CD8-positive, alpha-beta memory T cell (primary cell): ENCODE measurements around the gene OR2H1. TPM values are rescaled to one million over a fixed set of nuclear protein-coding genes. Genes with fewer than 3 reads are reported as not detected.

ENCODE experiments used
- CTCF ChIA-PET: fragments of 350-600 bp; sonication (Branson Sonifier 250); formaldehyde crosslinking; loops from one replicate; lab custom pipeline; 2021; ENCODE audit warnings: antibody characterized with exemption; lab: Charles Lee
- POLR2A ChIA-PET: fragments of 350-600 bp; sonication (Branson Sonifier 250); formaldehyde crosslinking; loops from one replicate; lab custom pipeline; 2021; ENCODE audit warnings: antibody characterized with exemption; lab: Charles Lee
- DNase-seq, 5 donors: peaks; one replicate each; pipeline versions ENCODE4 v3.0.0 to v3.0.0-alpha.2; 2020 to 2022; ENCODE audit warnings: mixed read lengths in 1 of 5
- H3K27ac ChIP-seq: one replicate; pipeline ENCODE4 v1.7.0; 2013; ENCODE audit warnings: low read depth, mild to moderate bottlenecking, low read length, moderate library complexity
- H3K27me3 ChIP-seq: 2 replicates; pipeline ENCODE4 v1.7.0; 2013; ENCODE audit warnings: low read length, mild to moderate bottlenecking; ENCODE audit not compliant: insufficient read depth, poor library complexity, severe bottlenecking
- H3K36me3 ChIP-seq: 2 replicates; pipeline ENCODE4 v1.7.0; 2013; ENCODE audit warnings: mild to moderate bottlenecking, low read length, moderate library complexity; ENCODE audit not compliant: insufficient read depth
- H3K4me1 ChIP-seq: 2 replicates; pipeline ENCODE4 v1.7.0; 2013; ENCODE audit warnings: mild to moderate bottlenecking, low read length, moderate library complexity; ENCODE audit not compliant: insufficient read depth
- H3K4me3 ChIP-seq: 2 replicates; pipeline ENCODE4 v1.7.0; 2013; ENCODE audit warnings: mild to moderate bottlenecking, low read length
- H3K9me3 ChIP-seq: 2 replicates; pipeline ENCODE4 v1.7.0; 2013; ENCODE audit warnings: mild to moderate bottlenecking, low read length
- H3K27ac Mint-ChIP-seq, 8 donors: one replicate each; pipeline ENCODE4 v1.8.0; 2020 to 2021; ENCODE audit warnings: mixed read lengths in 8 of 8, mild to moderate bottlenecking in 6 of 8, inconsistent platforms in 3 of 8, moderate library complexity in 3 of 8
- H3K27me3 Mint-ChIP-seq, 2 donors: one replicate each; pipeline ENCODE4 v1.8.0; 2020 to 2021; ENCODE audit warnings: mixed read lengths in 2 of 2, mild to moderate bottlenecking in 1 of 2, moderate library complexity in 1 of 2
- H3K36me3 Mint-ChIP-seq, 3 donors: one replicate each; pipeline ENCODE4 v1.8.0; 2020 to 2021; ENCODE audit warnings: mixed read lengths in 3 of 3, inconsistent platforms in 1 of 3, mild to moderate bottlenecking in 1 of 3
- H3K4me1 Mint-ChIP-seq, 3 donors: one replicate each; pipeline ENCODE4 v1.8.0; 2020 to 2021; ENCODE audit warnings: mixed read lengths in 3 of 3, inconsistent platforms in 1 of 3, mild to moderate bottlenecking in 1 of 3
- H3K4me3 Mint-ChIP-seq, 7 donors: one replicate each; pipeline ENCODE4 v1.8.0; 2020 to 2021; ENCODE audit warnings: mixed read lengths in 7 of 7, mild to moderate bottlenecking in 6 of 7, moderate library complexity in 4 of 7, inconsistent platforms in 2 of 7
- H3K9me3 Mint-ChIP-seq, 5 donors: one replicate each; pipeline ENCODE4 v1.8.0; 2020 to 2022; ENCODE audit warnings: mixed read lengths in 5 of 5, mild to moderate bottlenecking in 3 of 5, moderate library complexity in 2 of 5, inconsistent platforms in 1 of 5
- polyA plus RNA-seq: library from polyadenylated mRNA; unstranded; fragments of 300-500 nt; fragmentation: Illumina TruSeq; gene quantifications from one replicate; pipeline ENCODE4 v1.2.3, GENCODE V29; 2021
- total RNA-seq, 2 experiments: library from RNA; stranded (reverse); gene quantifications; one replicate each; pipeline ENCODE4 v1.2.3, GENCODE V29; 2021

Gene OR2H1
- total and polyA plus RNA-seq, 3 experiments from 2014 or later = not detected

DNA sequence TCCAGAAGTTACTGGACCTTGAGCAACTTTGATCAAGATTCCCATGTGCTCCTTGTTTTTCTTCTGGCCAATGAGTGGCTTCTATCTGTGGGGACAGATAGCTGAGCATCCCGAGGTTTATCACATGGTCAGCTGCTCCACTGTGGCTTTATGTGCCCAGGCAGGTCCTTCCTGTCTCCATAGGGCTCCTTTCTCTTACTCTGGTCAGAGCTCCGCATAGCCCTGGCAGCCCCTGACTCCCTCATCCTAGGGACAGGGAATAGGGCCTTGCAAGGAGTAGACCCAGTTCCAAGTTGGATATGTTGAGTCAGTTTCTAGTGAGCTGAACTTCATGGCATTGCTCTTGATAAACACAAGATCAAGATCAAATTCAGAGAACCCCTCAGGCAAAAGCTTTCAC is 37.2 kb downstream of the OR2H1 start:
- Histone ChIP-seq H3K9me3 (no peaks in the 10 kb centered on the region), H3K27me3 (peaks cover 4% of the 10 kb centered on the region), H3K4me3 (no peak overlapping the region), H3K27ac (no peak overlapping the region), H3K36me3 (no peaks in the 10 kb centered on the region), H3K4me1 (no peaks in the 10 kb centered on the region)
- Mint-ChIP-seq H3K4me3 (no peak overlapping the region), H3K36me3 (peaks cover 0 to 2% (median 0%) of the 10 kb centered on the region in 3 donors), H3K27me3 (peaks cover 5 to 44% of the 10 kb centered on the region in 2 donors), H3K4me1 (no peaks in the 10 kb centered on the region), H3K27ac (no peak overlapping the region), H3K9me3 (no peaks in the 10 kb centered on the region)
- ChIA-PET POLR2A (no interaction called here), CTCF (no interaction called here)
- DNase-seq = no peak

DNA sequence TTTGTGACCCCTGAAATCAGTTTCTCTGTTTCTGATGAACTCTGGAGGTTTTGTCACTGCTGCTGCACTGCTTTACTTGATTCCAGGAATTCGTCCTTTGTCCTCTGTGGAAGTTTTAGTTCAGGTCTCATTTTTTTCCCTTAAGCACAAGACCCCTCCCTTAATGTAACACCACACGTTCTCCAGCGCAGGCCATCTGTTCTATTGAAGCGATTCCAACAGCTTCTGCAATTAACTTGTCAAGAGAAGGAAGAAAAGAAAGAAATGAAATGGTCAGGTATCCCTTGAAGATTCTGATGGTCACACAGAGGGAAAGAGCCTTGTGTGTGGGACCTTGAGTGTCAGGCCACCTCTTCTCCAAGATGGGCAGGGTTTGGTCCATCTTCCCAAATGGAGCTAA is 38.6 kb downstream of the OR2H1 start:
- no peak overlapping the region for H3K27ac ChIP-seq
- H3K27ac Mint-ChIP-seq = peak overlapping the region in 1 of 8 donors; percentile 64
- H3K27me3 Mint-ChIP-seq = peaks cover 5 to 45% of the 10 kb centered on the region in 2 donors
- H3K36me3 Mint-ChIP-seq = peaks cover 0 to 2% (median 0%) of the 10 kb centered on the region in 3 donors
- H3K27me3 ChIP-seq = peaks cover 4% of the 10 kb centered on the region
- H3K4me3 Mint-ChIP-seq = no peak overlapping the region
- no peaks in the 10 kb centered on the region for H3K9me3 Mint-ChIP-seq
- H3K4me3 ChIP-seq = no peak overlapping the region
- CTCF ChIA-PET = no interaction called here
- no peaks in the 10 kb centered on the region for H3K4me1 Mint-ChIP-seq
- no peaks in the 10 kb centered on the region for H3K9me3 ChIP-seq
- POLR2A ChIA-PET = no interaction called here
- no peaks in the 10 kb centered on the region for H3K36me3 ChIP-seq
- no peak for DNase-seq
- H3K4me1 ChIP-seq = no peaks in the 10 kb centered on the region

GRCh38 chr6:29496961-29497360 is 40.0 kb downstream of the OR2H1 start:
- Mint-ChIP-seq H3K4me3 (no peak overlapping the region), H3K27ac (no peak overlapping the region), H3K36me3 (peaks cover 0 to 2% (median 0%) of the 10 kb centered on the region in 3 donors), H3K4me1 (no peaks in the 10 kb centered on the region), H3K9me3 (no peaks in the 10 kb centered on the region), H3K27me3 (peaks cover 8 to 49% of the 10 kb centered on the region in 2 donors)
- no peak overlapping the region for H3K4me3 ChIP-seq
- H3K27ac ChIP-seq = no peak overlapping the region
- no peaks in the 10 kb centered on the region for H3K36me3 ChIP-seq
- no peaks in the 10 kb centered on the region for H3K4me1 ChIP-seq
- ChIA-PET CTCF (no interaction called here), POLR2A (no interaction called here)
- no peaks in the 10 kb centered on the region for H3K9me3 ChIP-seq
- H3K27me3 ChIP-seq = peaks cover 9% of the 10 kb centered on the region
- DNase-seq = no peak

DNA sequence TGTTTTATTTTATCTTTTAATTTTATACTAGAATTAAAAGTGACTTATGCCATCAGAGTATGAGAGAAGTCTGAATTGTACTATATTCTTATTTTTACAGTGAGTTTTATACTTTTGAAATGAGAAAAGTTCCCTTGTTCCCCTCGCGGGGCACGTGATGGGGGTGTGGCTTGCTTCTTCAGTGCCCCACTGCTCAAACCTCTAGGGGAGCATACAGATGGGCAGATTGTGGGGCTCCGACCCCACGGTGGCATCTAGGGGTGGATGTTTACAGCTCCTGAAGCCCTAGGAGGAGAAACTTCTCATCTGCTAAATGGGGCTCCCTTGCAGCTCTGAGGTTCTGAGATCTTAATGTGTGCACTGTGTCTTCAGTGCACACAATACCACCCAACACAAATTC is 42.7 kb downstream of the OR2H1 start:
- no peak for DNase-seq

DNA sequence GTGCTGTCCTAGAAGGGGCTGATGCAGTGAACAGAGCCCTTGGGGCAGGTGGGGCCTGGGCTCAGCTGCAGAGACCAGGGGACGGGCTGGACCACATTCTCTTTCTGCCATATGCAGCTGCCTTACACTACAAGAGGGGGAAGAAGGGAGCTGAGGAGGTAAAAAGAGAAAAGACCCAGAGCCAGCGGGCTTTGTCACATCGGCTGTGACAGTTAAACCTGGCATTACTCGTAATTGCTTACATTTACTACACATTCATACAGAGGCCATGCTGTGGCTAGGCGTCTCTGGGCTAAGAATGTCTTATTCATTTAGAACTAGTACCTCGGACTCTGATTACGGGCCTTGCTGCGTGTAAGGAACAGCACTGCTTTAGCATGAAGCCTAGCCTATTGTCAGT is 43.6 kb downstream of the OR2H1 start:
- CTCF ChIA-PET = no interaction called here
- H3K4me1 ChIP-seq = no peaks in the 10 kb centered on the region
- Mint-ChIP-seq H3K4me1 (no peaks in the 10 kb centered on the region), H3K9me3 (no peaks in the 10 kb centered on the region), H3K27me3 (peaks cover 15 to 49% of the 10 kb centered on the region in 2 donors), H3K36me3 (peaks cover 0 to 2% (median 0%) of the 10 kb centered on the region in 3 donors), H3K27ac (no peak overlapping the region), H3K4me3 (no peak overlapping the region)
- peaks cover 9% of the 10 kb centered on the region for H3K27me3 ChIP-seq
- no peak for DNase-seq
- no peaks in the 10 kb centered on the region for H3K36me3 ChIP-seq
- H3K9me3 ChIP-seq = no peaks in the 10 kb centered on the region
- POLR2A ChIA-PET = no interaction called here
- H3K4me3 ChIP-seq = no peak overlapping the region
- no peak overlapping the region for H3K27ac ChIP-seq

More for the DNA sequence above, 42.7 kb downstream of the OR2H1 start:
- H3K27ac Mint-ChIP-seq = no peak overlapping the region
- no peak overlapping the region for H3K4me3 ChIP-seq
- no peaks in the 10 kb centered on the region for H3K36me3 ChIP-seq
- peaks cover 9% of the 10 kb centered on the region for H3K27me3 ChIP-seq
- H3K9me3 ChIP-seq = no peaks in the 10 kb centered on the region
- CTCF ChIA-PET = no interaction called here
- H3K27me3 Mint-ChIP-seq = peaks cover 15 to 52% of the 10 kb centered on the region in 2 donors
- H3K4me3 Mint-ChIP-seq = no peak overlapping the region
- POLR2A ChIA-PET = no interaction called here
- peaks cover 0 to 2% (median 0%) of the 10 kb centered on the region in 3 donors for H3K36me3 Mint-ChIP-seq
- no peaks in the 10 kb centered on the region for H3K4me1 Mint-ChIP-seq
- H3K4me1 ChIP-seq = no peaks in the 10 kb centered on the region
- H3K9me3 Mint-ChIP-seq = no peaks in the 10 kb centered on the region
- no peak overlapping the region for H3K27ac ChIP-seq

DNA sequence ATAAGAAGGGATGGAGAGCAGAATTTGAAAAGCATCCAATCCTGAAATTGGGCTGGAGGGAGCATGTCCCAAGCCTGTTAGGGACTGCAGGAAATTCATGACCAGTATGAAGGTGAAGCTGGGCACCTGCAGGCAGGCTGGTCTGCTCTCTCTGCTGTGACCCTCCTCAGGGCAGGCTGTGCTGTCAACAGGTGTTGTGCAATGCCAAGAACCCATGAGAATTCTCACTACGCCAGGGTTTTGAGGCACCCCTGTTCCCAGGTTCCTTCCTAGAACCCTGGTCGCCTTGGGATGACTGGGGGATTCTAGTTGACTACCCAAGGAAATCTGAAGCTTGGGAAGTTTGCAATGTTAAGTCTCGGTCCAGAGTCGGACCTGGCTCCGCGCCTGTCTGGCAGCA is 44.2 kb downstream of the OR2H1 start:
- H3K27me3 ChIP-seq = peaks cover 9% of the 10 kb centered on the region
- Mint-ChIP-seq H3K27me3 (peaks cover 15 to 48% of the 10 kb centered on the region in 2 donors), H3K4me1 (no peaks in the 10 kb centered on the region), H3K36me3 (peaks cover 0 to 2% (median 0%) of the 10 kb centered on the region in 3 donors), H3K27ac (no peak overlapping the region), H3K4me3 (no peak overlapping the region), H3K9me3 (no peaks in the 10 kb centered on the region)
- POLR2A ChIA-PET = no interaction called here
- no peaks in the 10 kb centered on the region for H3K4me1 ChIP-seq
- no peak overlapping the region for H3K27ac ChIP-seq
- no peaks in the 10 kb centered on the region for H3K9me3 ChIP-seq
- CTCF ChIA-PET = no interaction called here
- no peak overlapping the region for H3K4me3 ChIP-seq
- no peak for DNase-seq
- no peaks in the 10 kb centered on the region for H3K36me3 ChIP-seq

- Mint-ChIP-seq H3K27ac (no peak overlapping the region), H3K9me3 (no peaks in the 10 kb centered on the region), H3K4me1 (no peaks in the 10 kb centered on the region), H3K36me3 (no peaks in the 10 kb centered on the region), H3K27me3 (peaks cover 17 to 43% of the 10 kb centered on the region in 2 donors), H3K4me3 (no peak overlapping the region)
- Histone ChIP-seq H3K9me3 (no peaks in the 10 kb centered on the region), H3K4me1 (no peaks in the 10 kb centered on the region), H3K36me3 (no peaks in the 10 kb centered on the region), H3K27ac (no peak overlapping the region), H3K4me3 (no peak overlapping the region), H3K27me3 (peaks cover 9% of the 10 kb centered on the region)
- ChIA-PET POLR2A (no interaction called here), CTCF (no interaction called here)
- no peak for DNase-seq
These were observed 45.2 kb downstream of the OR2H1 start for GRCh38 chr6:29502181-29502580.

GRCh38 chr6:29502597-29502996 is 45.6 kb downstream of the OR2H1 start:
- Mint-ChIP-seq H3K9me3 (no peaks in the 10 kb centered on the region), H3K36me3 (no peaks in the 10 kb centered on the region), H3K27ac (no peak overlapping the region), H3K4me1 (no peaks in the 10 kb centered on the region), H3K27me3 (peaks cover 13 to 39% of the 10 kb centered on the region in 2 donors), H3K4me3 (no peak overlapping the region)
- Histone ChIP-seq H3K36me3 (no peaks in the 10 kb centered on the region), H3K4me3 (no peak overlapping the region), H3K27ac (no peak overlapping the region), H3K4me1 (no peaks in the 10 kb centered on the region), H3K27me3 (peaks cover 9% of the 10 kb centered on the region), H3K9me3 (no peaks in the 10 kb centered on the region)
- ChIA-PET POLR2A (no interaction called here), CTCF (no interaction called here)
- no peak for DNase-seq

DNA sequence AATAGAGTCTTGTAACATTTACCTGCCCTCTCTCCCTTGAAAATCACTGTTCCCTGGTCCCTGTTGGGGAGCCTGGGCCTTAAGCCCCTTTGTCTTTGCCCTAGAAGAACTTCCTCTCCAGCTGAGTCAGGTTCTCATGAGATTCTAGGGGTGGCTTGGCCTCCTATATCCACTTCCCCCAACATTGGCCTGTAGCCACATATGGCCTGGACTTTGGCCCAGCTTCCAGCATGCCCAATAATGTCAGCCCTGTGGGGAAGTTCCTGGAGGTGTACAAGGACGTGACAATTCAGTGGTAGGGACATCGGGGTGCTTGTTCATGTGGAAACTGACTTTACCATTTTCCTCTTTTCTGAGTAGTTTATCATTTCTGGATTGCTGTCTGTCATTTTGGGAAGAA is 48.0 kb downstream of the OR2H1 start:
- Mint-ChIP-seq H3K9me3 (peaks cover 0 to 2% (median 0%) of the 10 kb centered on the region in 5 donors), H3K36me3 (no peaks in the 10 kb centered on the region), H3K4me1 (no peaks in the 10 kb centered on the region), H3K4me3 (no peak overlapping the region), H3K27ac (no peak overlapping the region), H3K27me3 (peaks cover 15 to 33% of the 10 kb centered on the region in 2 donors)
- Histone ChIP-seq H3K27me3 (peaks cover 5% of the 10 kb centered on the region), H3K4me1 (no peaks in the 10 kb centered on the region), H3K9me3 (no peaks in the 10 kb centered on the region), H3K36me3 (no peaks in the 10 kb centered on the region), H3K27ac (no peak overlapping the region), H3K4me3 (no peak overlapping the region)
- DNase-seq = no peak
- CTCF ChIA-PET = no interaction called here
- POLR2A ChIA-PET = no interaction called here
